HG02852 (cell line): ENCODE results near the gene EFR3B.
"Not testable (repeated sequence)": the region's sequence is repeated elsewhere in the genome, so short reads cannot be mapped to it uniquely, and the experiment has no call there.

Experiments
- ATAC-seq: cut with Tn5 transposase; IDR thresholded peaks from one replicate; pipeline ENCODE4 v1.9.1; 2021; ENCODE audit warnings: mild to moderate bottlenecking, moderate library complexity; ENCODE audit not compliant: unreplicated experiment

EFR3B gene

GRCh38 chr2:25072606-25073005 is 30.7 kb downstream of the EFR3B start:
- ATAC-seq, result no peak

- no peak for ATAC-seq
Measured at GRCh38 chr2:25073025-25073424, 31.1 kb downstream of the EFR3B start.

DNA sequence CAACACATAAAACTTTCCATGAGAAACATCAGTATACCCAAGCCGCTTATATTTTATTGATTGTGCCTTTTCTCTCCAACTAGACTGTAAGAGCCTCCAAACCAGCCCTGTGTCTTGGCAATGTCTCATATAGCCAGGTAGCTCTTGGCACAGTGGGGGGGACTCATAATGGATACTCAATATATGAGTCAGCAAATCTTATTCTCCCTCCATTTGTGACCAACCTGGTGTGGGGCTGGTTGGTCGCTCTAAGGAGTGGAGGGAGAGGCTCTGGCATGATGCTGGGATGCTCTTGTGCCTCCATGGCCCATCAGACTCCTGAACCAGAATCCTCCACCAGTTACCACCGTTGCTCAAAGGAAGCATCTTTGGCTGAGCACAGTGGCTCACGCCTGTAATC is 32.0 kb downstream of the EFR3B start:
- no peak for ATAC-seq

- ATAC-seq, result no peak
Measured at GRCh38 chr2:25074826-25075225, 33.0 kb downstream of the EFR3B start.

DNA sequence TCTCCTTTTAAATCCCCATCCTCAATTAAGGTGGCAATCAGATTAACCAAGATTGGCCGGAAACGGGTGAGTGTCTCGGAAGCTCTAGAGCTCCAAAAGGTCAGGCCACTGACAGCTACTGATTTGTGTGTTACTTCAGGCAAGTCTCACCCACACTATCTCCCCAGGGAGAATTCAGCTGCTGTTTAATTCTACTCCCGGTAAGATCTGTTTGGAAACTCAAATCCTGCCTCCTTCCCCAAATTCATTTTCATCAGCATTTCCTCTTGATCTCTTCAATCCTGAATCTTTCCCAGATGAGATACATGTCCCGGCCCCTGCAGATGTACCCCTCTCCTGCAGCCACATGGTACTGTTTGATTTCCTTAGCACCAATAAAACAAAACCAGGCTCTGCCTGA is 34.9 kb downstream of the EFR3B start:
- ATAC-seq, result no peak

GRCh38 chr2:25077789-25078169 is 35.9 kb downstream of the EFR3B start:
- ATAC-seq, result no peak

GRCh38 chr2:25078170-25079049 is 36.5 kb downstream of the EFR3B start:
- no peak for ATAC-seq

- ATAC-seq, result no peak
Measured at GRCh38 chr2:25079050-25079635, 37.3 kb downstream of the EFR3B start.

DNA sequence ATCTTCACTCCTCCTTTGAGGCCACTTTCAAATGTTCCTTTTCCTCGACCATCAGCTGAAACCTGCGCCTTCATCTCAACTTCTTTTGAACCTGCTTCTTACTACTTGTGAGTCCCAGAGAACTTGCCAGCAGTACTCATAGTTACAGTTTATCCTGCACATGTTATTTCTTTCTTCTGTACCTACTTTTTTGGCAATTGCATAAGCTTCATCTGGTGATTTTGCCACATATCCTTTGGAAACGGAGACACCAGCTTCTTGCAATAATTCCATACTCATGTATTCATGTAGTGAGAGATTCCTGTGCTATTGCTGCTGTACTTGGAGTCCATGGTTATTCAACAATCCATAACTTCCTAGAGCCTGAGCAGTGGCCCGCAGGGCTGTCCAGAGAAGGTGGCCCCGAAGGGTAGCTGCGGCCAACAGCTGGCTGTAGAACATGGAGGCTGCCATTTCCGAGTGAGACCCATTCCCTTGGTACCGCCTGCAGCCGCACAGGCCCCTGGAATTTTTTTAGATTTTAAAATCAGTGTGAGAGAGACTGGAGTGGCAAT is 39.4 kb downstream of the EFR3B start:
- ATAC-seq, result no peak

DNA sequence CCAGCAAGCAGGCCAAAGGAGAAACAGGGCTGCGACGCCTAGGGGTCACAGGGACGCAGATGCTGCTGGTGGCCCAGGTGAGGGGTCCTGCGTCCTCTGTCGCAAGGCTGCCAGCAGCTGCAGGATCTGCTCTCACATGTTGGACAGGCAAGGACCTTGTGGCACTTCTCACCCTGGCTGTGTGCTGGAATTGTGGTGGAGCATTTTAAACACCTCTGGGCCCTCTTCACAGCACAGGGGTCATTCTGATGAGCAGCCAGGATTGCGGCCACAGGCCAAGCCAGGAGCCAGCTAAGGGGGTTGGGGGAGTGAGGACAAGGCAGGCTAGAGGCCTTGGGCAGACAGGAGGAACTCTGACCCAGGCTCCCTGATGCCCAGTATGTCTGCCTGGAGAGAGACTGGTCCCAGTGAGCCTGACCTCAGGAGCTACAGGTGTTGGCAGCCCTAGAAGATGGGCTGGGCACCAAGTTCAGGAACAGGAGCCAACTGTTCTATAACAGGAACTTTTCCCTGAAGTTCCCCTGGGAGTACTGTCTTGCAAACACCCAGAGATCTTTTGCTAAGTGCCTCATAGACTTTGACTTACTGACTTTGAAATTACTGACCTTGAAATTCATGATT is 40.2 kb downstream of the EFR3B start:
- no peak for ATAC-seq

DNA sequence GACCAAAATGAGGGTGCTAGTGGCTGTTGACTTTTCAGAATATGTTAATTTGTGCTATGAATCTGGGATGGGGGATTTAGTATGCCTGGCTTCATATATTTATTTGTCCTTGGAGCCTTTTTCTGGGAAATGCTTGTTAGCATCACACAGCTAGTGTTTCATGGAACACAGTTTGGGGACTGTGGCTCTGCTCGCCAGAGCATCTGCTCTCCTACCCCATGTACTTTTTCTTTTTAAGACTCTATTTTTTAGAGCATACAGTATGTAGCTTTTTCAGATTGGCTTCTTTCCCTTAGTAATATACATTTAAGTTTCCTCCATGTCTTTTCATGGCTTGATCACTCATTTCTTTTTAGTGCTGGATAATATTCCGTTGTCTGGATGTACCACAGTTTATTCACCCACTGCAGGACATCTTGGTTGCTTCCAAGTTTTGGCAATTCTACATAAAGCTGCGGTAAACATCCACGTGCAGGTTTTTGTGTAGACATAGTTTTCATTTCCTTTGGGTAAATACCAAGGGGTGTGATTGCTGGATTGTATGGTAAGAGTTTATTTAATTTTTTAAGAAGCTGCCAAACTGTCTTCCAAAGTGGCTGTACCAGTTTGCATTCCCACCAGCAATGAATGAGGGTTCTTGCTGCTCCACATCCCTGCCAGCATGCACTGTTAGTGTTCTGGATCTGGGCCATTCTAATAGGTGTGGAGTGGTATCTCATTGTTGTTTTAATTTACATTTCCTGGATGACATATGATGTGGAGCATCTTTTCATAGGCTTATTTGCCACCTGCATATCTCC is 44.1 kb downstream of the EFR3B start:
- no peak for ATAC-seq

GRCh38 chr2:25088817-25089516 is 47.1 kb downstream of the EFR3B start:
- ATAC-seq, result no peak

DNA sequence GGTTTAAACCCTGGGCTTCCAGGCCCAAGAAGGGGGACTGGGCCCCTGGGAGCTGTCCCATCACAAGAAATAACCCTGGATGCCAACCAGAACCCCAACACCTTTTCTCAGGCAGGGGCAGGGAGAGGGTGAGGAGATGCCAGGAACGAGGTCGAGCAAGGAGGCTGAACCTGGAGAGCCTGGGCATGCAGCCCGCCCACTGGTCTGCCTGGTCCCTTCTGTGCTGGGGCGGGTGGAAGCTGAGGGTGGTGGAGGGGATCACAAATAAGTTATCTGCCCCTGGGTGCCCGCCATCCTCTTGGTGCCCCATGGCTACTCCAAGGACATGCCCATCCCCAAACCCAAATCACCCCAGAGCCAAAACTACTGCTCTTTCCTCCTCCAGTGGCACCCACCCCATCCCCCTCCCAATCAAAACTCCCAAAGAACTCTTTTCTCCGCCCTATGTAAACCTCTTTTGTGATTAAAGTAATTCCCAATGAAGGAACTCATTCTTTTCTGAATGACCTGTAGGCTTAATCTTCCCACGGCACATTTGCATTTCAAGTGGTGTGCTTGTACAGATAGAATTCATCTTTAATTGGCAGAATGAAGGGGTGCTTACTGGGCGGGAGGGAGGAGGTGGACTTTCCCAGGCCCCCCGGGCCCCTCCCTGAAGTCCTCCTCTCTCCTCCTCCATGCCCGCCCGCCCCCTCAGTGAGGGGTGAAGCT is 47.9 kb downstream of the EFR3B start:
- ATAC-seq, result no peak

GRCh38 chr2:25090801-25091200 is 48.9 kb downstream of the EFR3B start:
- ATAC-seq, result no peak

GRCh38 chr2:25091265-25091664 is 49.4 kb downstream of the EFR3B start:
- no peak for ATAC-seq

DNA sequence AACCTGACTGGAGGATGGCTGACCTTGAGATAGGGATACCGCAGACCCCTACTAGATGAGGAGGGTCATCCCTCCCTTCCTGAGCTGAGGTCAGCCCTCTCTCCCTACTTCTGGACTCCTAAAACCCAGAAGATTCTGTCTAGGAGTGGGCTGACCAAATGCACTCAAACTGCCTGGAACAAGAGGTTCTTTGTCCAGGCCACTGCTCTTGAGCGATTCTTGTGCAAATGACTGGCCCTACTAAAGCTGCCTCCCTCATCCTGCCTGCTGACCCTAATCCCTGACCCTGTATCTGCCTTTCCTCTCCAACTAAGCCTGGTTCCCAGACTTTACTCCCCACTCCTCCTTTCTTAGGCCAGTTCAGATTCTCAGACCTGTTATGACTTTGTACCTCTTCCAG is 56.2 kb downstream of the EFR3B start:
- no peak for ATAC-seq

DNA sequence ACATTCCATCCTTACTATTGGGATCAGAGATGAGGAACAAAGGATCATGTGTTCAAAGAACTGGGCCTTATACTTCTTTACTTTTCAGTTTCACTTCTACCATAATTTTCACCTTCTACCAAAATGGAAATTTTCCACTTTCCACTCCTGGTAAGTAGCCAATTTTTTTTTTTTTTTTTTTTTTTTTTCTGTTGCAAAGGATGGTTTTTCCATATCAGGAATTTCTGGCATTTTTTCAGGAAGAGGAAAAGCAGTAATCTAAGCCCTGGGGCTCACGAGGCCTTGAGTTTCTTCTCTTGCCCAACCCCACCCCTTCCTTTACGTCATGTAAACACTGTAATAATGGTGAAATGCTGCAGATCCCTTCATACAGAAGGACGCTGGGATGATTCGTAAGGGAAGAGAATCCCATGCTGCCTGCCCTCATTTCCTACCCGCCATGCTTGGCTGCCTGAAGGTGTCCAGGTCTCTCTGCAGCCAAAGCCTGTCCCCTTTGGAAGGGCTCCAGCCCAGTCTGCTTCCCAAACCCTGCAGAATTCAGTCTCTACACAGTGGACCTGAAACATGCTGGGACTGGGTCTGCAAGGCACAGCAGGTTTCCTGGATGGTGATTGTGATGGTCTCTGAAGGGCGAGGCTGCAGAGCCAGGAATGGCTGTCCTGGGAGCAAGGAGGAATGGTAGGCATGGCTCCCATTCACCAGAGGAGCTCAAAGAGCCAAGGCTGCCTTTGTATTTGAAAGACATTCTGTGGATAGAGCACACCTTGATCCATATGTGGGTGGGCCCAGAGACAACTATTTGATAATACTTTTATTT is 57.0 kb downstream of the EFR3B start:
- ATAC-seq, result no peak

DNA sequence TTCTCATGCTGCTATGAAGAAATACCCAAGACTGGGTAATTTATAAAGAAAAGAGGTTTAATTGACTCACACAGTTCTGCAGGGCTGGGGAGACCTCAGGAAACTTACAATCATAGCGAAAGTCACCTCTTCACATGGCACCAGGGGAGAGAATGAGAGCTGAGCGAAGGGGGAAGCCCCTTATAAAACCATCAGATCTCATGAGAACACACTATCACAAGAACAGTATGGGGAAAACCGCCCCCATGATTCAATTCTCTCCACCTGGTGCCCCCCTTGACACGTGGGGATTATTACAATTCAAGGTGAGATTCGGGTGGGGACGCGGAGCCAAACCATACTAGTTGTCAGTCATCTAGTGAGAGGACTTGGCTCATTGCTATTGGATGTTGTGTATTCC is 60.5 kb downstream of the EFR3B start:
- not testable (repeated sequence) for ATAC-seq

- ATAC-seq, result no peak
Measured at GRCh38 chr2:25103287-25103871, 61.5 kb downstream of the EFR3B start.
